Measurements from ENCODE around the gene WASHC4.

WASHC4 gene

DNA sequence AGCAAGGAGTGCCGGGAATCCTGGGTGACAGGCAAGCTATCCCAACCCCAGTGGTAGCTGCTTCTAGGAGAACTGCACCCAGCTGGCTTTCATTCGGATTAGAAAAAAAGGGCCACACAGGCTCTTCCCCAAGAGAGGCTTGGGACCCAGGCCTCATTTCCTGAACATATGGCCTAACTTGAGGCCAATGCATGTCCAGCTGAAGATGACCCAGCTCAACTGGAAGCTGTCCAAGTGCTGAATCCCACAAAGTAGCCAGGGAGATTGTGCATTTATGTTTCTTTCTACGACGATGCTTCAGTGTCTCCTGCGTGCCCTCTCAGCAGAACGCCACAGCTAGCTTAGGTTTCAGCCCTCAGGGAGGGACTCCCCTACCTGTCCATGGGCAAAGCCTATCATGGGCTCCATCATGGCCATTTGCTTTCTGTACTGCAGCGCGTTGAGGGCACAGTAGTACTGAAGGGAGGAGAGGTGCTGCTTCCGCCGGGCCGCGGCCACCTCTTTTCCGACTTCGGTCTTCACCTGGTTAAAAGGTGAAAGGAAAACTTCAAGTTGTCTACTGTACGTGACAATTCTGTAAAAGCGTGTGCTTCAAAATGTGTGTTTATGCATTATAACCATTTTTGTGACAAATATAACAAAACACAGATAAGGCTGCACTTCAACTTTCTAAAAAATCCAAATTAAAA is 99.3 kb downstream of the WASHC4 start:
- DNase-seq (ENCODE audit: low spot score) = no peak

DNA sequence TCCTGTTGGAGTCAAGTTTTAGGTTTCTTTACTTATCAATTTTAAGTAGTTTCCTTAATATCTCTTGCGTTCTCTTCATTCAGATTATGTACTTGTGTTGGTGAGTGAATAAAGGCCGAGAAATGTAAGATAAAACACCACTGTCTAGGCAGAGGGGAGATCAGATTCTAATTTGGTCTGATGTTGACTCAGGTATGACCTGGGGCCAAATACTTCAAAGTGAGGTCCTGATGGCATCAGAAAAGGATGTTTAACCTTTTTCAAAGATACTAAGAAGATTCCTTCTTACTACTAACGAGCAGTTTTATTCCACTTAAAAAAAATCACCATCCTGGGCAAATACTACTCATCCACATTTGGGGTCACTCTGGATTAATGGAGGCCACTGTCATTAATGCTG is 101.6 kb downstream of the WASHC4 start:
- no peak for DNase-seq (ENCODE audit: low spot score)

DNA sequence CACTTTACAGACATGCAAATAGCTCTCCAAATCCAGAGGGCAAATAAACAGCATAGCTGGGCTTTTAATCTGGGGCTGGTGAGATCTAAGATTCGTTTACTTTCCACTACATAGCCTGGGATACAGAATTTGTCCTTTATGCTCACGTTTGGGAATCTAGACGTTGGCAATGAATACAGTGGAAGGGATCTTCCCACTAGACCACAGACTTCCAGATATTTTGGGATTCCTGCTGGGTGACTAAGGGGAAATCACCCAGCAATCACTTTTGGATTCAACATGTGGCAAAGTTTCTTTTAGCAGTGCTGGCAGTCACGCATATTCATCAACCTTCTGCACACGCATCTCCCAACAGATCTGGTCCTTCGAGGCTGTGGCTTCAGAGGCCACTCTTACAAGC is 104.9 kb downstream of the WASHC4 start:
- DNase-seq (ENCODE audit: low spot score) = no peak

DNA sequence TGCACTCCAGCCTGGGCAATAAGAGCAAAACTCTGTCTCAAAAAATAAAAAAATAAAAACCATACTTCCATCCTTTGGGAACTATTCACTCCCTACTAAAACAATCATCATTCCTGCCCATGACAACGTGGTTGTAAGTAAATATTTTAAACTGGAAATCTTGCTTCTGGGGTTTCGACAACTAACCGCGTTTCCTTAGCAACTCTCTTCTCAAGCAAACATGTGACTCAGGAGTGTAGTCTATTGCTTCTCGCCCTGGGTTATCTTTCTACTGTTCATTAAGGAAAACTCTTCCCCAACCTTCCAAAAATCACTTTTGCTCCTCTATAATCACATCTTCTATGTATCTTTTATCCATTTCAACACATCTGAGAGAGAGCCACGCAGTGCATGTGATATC is 106.6 kb downstream of the WASHC4 start:
- no peak for DNase-seq (ENCODE audit: low spot score)

DNA sequence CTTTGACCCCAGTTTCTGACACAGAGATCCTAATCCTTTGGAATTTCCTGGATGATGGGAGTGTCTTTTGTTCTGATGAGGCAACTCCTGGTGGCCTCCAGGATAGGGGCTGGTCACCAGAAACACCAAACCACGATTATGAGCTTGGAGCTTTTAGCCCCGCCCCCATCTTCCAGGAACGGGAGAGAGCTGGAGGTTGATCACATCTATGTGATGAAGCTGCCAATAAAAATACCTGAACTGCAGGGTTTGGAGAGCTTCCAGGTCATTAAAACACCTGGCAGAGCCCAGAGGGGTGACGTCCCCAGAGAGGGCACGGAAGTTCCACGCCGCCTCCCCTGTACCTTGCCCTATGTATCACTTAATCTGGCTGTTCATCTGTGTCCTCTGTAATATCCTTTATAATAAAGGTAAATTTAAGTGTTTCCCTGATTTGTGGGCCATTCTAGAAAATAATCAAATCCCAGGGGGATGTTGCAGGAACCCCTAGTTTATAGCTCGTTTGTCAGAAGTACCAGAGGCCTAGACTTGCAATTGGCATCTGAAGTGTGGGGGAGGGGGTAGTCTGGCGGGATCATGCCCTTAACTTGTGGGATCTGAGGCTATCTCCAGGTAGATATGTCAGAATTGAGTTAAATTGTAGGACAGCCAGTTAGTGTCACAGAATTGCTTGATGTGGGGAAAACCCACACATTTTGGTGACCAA is 107.3 kb downstream of the WASHC4 start:
- DNase-seq (ENCODE audit: low spot score) = no peak

DNA sequence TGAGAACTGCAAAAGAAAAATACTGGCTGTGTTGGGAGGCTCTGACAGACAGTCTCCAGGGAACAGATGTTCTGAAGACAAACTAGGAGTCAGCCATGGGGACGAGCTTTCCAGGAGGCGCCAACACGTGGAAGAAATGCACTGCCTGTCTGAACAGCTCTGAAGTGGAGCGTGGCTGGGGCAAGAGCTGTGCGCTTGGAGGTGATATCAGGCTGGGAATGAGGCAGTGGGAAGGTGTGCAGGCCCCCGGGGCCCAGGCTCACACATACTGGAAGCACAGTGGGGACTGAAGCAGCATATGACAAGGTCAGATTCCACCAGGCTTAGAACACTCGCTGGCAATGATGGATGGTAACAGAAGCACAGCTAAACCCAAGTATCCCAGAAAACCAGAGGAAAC is 110.9 kb downstream of the WASHC4 start:
- DNase-seq (ENCODE audit: low spot score) = no peak

Measured in CD4-positive, alpha-beta T cell treated with Interleukin-15 for 4 hours (primary cell).